NCI-H446 (cell line): Measurements from ENCODE around the gene ZNF620.
"Not testable (repeated sequence)": the region's sequence is repeated elsewhere in the genome, so short reads cannot be mapped to it uniquely, and the experiment has no call there.

ENCODE experiments used
- DNase-seq, 2 experiments: peaks; one replicate each; lab custom pipeline; 2025; lab: John Stamatoyannopoulos, UW

ZNF620 gene

GRCh38 chr3:40502034-40502433, 3.8 kb upstream of the ZNF620 start:
- DNase-seq, result no peak

GRCh38 chr3:40504636-40505430, 1.0 kb upstream of the ZNF620 start:
- no peak for DNase-seq

GRCh38 chr3:40511031-40511718, 5.3 kb downstream of the ZNF620 start:
- DNase-seq, result no peak

DNA sequence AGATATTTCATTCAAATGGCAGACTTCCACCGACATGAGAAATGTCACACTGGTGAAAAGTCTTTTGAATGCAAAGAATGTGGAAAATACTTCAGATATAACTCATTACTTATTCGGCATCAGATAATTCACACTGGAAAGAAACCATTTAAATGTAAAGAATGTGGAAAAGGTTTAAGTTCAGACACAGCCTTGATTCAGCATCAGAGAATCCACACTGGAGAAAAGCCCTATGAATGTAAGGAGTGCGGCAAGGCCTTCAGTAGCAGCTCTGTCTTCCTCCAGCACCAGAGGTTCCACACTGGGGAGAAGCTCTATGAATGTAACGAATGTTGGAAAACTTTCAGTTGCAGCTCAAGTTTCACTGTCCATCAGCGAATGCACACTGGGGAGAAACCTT, 10.4 kb downstream of the ZNF620 start:
- no peak for DNase-seq

- DNase-seq, result no peak
Observed at GRCh38 chr3:40518067-40518466, 12.2 kb downstream of the ZNF620 start.

GRCh38 chr3:40518848-40519247, 13.0 kb downstream of the ZNF620 start:
- DNase-seq, result no peak

DNA sequence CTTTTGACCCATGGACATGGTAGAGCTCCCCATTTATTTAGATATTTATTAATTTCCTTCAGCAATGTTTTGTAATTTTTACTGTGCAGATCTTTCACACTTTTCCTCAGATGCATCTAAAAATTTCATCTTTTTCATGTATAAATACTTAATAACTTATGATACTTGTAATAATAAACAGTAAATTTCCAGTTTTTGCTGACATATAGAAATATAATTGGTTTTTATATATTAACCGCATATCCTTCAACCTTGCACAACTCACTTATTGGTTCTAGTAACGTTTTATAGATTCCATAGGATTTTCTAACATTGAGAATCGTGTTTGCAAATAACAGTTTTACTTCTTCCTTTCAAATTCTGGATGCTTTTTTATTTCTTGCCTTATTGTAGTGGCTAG, 15.4 kb downstream of the ZNF620 start:
- no peak for DNase-seq

- no peak for DNase-seq
Observed at GRCh38 chr3:40523781-40524180, 17.9 kb downstream of the ZNF620 start.

DNA sequence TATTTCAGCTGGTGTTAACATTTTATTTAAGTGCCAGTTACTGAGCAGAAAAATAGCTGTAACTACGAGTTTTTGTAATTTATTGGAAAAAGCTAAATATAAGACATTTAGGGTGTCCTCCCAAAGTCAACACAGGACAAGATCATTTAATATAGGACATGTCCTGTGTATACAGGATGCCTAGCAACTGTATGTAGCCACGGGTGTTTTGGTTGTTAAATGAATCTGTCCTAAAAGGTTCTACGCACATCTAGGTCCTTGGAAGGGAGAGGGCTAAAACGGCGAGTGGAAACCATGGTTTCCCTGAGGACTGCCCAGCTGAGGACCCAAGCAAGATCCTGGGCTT, 18.4 kb downstream of the ZNF620 start:
- no peak for DNase-seq

DNA sequence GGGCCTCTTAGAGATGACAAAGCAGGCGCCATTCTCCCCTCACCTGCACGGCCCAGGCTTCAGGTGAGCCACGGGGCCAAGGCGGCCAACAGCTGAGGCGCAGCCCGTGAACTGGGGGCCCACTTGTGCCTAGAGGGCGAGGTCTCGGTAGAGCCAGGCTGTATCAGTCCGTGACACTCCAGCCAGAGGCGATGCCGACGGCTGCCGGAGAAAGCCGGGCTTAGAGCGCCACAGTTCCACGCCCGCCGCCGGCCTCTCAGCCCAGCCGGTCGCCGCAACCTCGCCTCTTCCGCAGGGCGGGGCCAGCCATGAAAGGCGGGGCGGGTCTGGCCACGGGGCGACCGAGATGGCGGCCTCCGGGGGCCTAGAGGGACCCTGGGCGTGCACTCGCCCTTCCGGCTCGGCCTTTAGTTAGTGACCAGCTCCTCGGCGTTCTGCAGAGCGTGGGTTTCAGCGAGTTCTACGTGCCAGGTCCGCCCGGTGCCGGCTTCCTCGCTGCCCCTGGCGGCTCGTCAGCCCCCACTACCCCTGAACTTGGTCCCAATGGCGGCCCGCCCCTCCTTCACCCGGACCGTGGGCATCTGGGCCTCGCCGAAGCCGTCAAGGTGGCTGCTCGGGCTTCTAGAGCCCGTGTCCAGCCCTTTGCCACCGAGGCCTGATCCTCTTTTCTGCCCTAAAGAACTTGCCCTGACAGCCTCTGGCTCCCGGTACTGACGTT, 18.9 kb downstream of the ZNF620 start, which contains the start of gene ZNF621:
ZNF621 (plus strand) TSS at position 393 of the 718 bp plus-strand sequence. CDS start 881 bp downstream, outside the sequence.
- peak; percentile 15 to 66 for DNase-seq

DNA sequence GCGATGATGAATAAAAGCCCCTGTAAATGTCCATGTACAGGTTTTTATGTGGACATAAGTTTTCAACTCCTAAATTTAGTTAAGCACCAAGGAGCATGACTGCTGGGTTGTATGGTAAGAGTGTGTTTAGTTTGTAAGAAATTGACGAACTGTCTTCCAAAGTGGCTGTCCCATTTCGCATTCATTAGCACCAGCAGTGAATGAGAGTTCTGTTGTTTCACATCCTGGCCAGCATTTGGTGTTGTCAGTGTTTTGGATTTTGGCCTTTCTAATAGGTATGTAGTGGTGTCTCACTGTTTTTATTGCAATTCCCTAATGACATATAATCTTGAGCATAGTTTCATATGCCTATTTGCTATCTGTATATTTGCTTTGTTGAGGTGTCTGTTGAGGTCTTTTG, 22.6 kb downstream of the ZNF620 start:
- DNase-seq, result no peak

GRCh38 chr3:40532252-40532651, 26.4 kb downstream of the ZNF620 start:
- no peak for DNase-seq

DNA sequence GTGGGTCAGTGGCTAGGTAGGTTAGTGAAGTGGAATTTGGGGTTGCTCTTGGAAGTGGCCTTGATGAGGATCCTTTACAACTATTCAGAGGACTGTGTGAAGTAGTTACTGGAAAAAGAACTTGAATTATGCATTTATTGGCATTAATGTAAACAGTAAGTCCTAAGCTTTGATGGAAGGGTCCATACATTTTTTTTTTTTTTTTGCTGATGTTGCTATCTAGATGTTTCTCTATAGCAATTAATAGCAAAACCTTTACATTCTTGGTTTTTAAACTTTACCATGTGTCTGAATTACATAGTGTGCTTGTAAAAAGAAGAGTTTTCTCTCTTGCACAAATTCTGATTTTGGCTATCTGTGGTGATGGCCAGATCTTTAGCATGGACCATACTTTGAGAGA, 28.4 kb downstream of the ZNF620 start:
- no peak for DNase-seq

GRCh38 chr3:40546816-40547215, 41.0 kb downstream of the ZNF620 start:
- DNase-seq, result no peak

- no peak for DNase-seq
Observed at GRCh38 chr3:40550167-40550566, 44.3 kb downstream of the ZNF620 start.

DNA sequence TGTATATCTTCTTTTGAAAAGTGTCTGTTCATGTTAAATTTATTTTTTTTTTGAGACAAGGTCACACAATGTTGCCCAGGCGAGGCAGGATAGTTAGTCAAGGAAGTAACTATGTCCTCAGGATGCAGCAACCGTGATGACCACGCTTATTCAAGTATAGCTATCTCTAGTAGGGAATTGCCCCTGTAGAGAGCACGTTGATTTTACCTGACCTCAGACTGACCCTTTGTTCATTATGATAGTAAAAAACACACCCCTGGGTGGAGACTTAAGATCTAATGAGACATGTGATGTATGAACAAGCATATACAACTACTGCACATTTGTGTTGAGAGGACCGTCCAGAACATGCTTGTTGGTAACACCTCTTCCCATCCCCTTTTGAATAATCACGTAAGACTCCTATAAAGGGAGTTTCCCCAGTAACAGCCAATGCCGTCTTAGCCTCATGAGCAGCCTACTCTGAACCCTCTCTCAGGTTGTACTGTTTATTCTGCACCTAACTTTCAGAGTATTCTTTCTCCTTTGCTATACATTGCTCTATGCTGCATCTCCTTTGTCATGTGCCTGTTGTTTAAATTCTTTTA, 51.8 kb downstream of the ZNF620 start:
- DNase-seq, result no peak

DNA sequence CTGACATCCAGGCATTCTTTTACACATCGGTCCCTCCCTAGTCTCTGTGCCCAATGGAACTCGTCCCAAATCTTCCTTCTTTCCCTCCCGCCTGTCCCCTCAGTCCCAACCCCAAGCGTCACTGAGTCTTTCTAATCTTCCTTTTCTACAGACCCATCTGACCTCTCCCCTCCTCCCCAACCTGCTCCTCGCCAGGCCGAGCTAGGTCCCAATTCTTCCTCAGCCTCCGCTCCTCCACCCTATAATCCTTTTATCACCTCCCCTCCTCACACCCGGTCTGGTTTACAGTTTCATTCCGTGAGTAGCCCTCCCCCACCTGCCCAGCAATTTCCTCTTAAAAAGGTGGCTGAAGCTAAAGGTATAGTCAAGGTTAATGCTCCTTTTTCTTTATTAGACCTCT, 56.6 kb downstream of the ZNF620 start:
- DNase-seq, result not testable (repeated sequence)

DNA sequence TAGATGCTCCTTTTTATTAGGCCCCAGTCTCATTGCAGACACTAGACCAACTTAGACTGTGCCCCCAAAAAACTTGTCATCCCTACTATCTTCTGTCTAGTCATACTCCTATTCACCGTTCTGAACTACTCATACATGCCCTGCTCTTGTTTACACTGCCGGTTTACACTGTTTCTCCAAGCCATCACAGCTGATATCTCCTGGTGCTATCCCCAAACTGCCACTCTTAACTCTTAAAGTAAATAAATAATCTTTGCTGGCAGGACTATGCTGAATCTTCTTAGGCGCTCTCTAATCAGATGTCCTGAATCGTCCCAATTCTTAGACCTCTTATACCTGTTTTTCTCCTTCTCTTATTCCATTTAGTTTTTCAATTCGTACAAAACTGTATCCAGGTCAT, 59.8 kb downstream of the ZNF620 start:
- DNase-seq, result not testable (repeated sequence)

DNA sequence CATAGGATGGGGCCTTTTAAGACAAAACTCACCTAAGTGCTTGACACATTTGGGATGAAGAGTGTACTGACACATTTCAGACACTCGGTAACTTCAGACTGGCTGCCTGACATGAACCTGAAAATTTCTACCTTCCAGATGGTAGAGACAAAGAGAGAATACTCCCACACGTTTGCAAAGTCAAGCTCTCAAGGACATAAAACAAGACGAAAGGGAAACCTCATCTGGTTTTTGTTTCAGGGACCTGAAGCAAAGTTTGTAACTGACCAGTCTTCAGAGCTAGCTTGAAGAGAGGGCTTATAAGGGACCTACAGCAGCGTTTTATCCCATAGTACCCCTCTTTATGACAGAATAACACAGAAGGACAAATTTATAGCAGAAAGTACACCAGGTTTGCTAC, 60.9 kb downstream of the ZNF620 start:
- no peak for DNase-seq
